ENCODE results near the gene COIL. TPM values are rescaled to one million over a fixed set of nuclear protein-coding genes. Genes with fewer than 3 reads are reported as not detected.

The COIL gene
- total and polyA plus RNA-seq, 2 of the 13 experiments (the other 11 are each of a cell fraction or from before 2014, with no cell fraction given) = 8.1 to 29.4 TPM

GRCh38 chr17:56912105-56912999 lies 48.5 kb downstream of the COIL start (continued):
- TF ChIP-seq DNMT3B (CRISPR knock-in tag; conservative IDR thresholded peaks at IDR 0.05) (0 out of 2 replicates have a peak, but pooled peaks have one; percentile 29), ZNF30 (CRISPR knock-in tag; IDR thresholded peaks at IDR 0.05) (0 out of 2 replicates have a peak, but pooled peaks have one; percentile 1), ZNF331 (CRISPR knock-in tag; IDR thresholded peaks at IDR 0.05) (0 out of 2 replicates have a peak, but pooled peaks have one; percentile 37), ATF7 (IDR thresholded peaks at IDR 0.05) (no peak), ATF7 (CRISPR knock-in tag; IDR thresholded peaks at IDR 0.05) (no peak), ZNF503 (CRISPR knock-in tag; IDR thresholded peaks at IDR 0.05) (0 out of 2 replicates have a peak, but pooled peaks have one; percentile 16), FOSL1 (CRISPR knock-in tag; IDR thresholded peaks at IDR 0.05; ENCODE audit: borderline replicate concordance) (no peak), ZNF782 (CRISPR knock-in tag; IDR thresholded peaks at IDR 0.05; ENCODE audit: borderline replicate concordance) (no peak), RAD51 (IDR thresholded peaks at IDR 0.05; ENCODE audit: borderline replicate concordance) (no peak), ZNF75D (CRISPR knock-in tag; IDR thresholded peaks at IDR 0.05; ENCODE audit: borderline replicate concordance) (no peak), ZBTB42 (CRISPR knock-in tag; IDR thresholded peaks at IDR 0.05) (no peak; the same call in 1 of the 2 replicates), ZBTB43 (CRISPR knock-in tag; conservative IDR thresholded peaks at IDR 0.05) (peak; percentile 28; the same call in 1 of the 2 replicates), RXRB (CRISPR knock-in tag; IDR thresholded peaks at IDR 0.05; ENCODE audit: borderline replicate concordance) (peak; percentile 63; the same call in 1 of the 2 replicates), SNAPC2 (CRISPR knock-in tag; IDR thresholded peaks at IDR 0.05) (no peak), ZHX1 (CRISPR knock-in tag; IDR thresholded peaks at IDR 0.05; ENCODE audit: low read depth) (no peak), NFE2 (CRISPR knock-in tag; IDR thresholded peaks at IDR 0.05) (no peak), HMGXB3 (CRISPR knock-in tag; IDR thresholded peaks at IDR 0.05; ENCODE audit: borderline replicate concordance) (no peak), KDM6A (CRISPR knock-in tag; IDR thresholded peaks at IDR 0.05; ENCODE audit: low read depth) (no peak), ZNF143 (CRISPR knock-in tag; IDR thresholded peaks at IDR 0.05) (peak; percentile 25; the same call in 1 of the 2 replicates)
